HUDEP-2 (cell line): Measurements from ENCODE around the gene GNPTAB.
"Not testable (repeated sequence)": the region's sequence is repeated elsewhere in the genome, so short reads cannot be mapped to it uniquely, and the experiment has no call there.

Experiments used
- DNase-seq, 76 experiments: peaks; one replicate each; lab custom pipeline; 2025; ENCODE audit not compliant: unreplicated experiment in 76 of 76; lab: John Stamatoyannopoulos, UW

The GNPTAB gene

GRCh38 chr12:101811342-101811741 lies 19.4 kb downstream of the GNPTAB start:
- DNase-seq: not testable (repeated sequence)

GRCh38 chr12:101809208-101809607 lies 21.6 kb downstream of the GNPTAB start:
- DNase-seq: no peak

- DNase-seq: no peak
Observed at GRCh38 chr12:101806265-101806664, 24.5 kb downstream of the GNPTAB start.

- no peak for DNase-seq
Observed at GRCh38 chr12:101804409-101804808, 26.4 kb downstream of the GNPTAB start.

- DNase-seq: no peak
Observed at GRCh38 chr12:101803978-101804377, 26.8 kb downstream of the GNPTAB start.

GRCh38 chr12:101802486-101802885 lies 28.3 kb downstream of the GNPTAB start:
- DNase-seq: no peak

GRCh38 chr12:101799774-101800173 lies 31.0 kb downstream of the GNPTAB start:
- DNase-seq: no peak

GRCh38 chr12:101795786-101796185 lies 35.0 kb downstream of the GNPTAB start:
- DNase-seq: no peak

GRCh38 chr12:101795013-101795412 lies 35.7 kb downstream of the GNPTAB start:
- no peak for DNase-seq

- DNase-seq: no peak
Observed at GRCh38 chr12:101794574-101794973, 36.2 kb downstream of the GNPTAB start.

GRCh38 chr12:101793401-101793800 lies 37.4 kb downstream of the GNPTAB start:
- peak in 36 of 76 experiments; percentile 10 to 86 (median 61) for DNase-seq

GRCh38 chr12:101792046-101792931 lies 38.5 kb downstream of the GNPTAB start:
- peak in 9 of 76 experiments; percentile 6 to 41 (median 17) for DNase-seq

GRCh38 chr12:101789171-101789570 lies 41.6 kb downstream of the GNPTAB start:
- peak in 5 of 76 experiments; percentile 5 to 32 (median 7) for DNase-seq

GRCh38 chr12:101785671-101786070 lies 45.1 kb downstream of the GNPTAB start:
- no peak for DNase-seq

- DNase-seq: no peak
Observed at GRCh38 chr12:101784376-101784775, 46.4 kb downstream of the GNPTAB start.

GRCh38 chr12:101783838-101784237 lies 46.9 kb downstream of the GNPTAB start:
- DNase-seq: no peak

GRCh38 chr12:101783150-101783549 lies 47.6 kb downstream of the GNPTAB start:
- DNase-seq: no peak

GRCh38 chr12:101782273-101782731 lies 48.5 kb downstream of the GNPTAB start:
- no peak for DNase-seq

GRCh38 chr12:101781834-101782233 lies 48.9 kb downstream of the GNPTAB start:
- DNase-seq: no peak

GRCh38 chr12:101780599-101780998 lies 50.2 kb downstream of the GNPTAB start:
- no peak for DNase-seq

GRCh38 chr12:101779626-101780025 lies 51.1 kb downstream of the GNPTAB start:
- no peak for DNase-seq

GRCh38 chr12:101779200-101779599 lies 51.6 kb downstream of the GNPTAB start:
- no peak for DNase-seq
